Suppressor macrophage treated with lipopolysaccharide for 4 hours (primary cell): ENCODE data around the gene ANKHD1.

Experiments
- DNase-seq: peaks from one replicate; pipeline ENCODE4 v3.0.0-alpha.2; 2020

ANKHD1 gene

GRCh38 chr5:140401362-140402257, at the start of gene ANKHD1:
TSS of gene ANKHD1 (plus strand) at chr5:140401833. CDS start at chr5:140401968, 135 bp downstream.
- DNase-seq = peak; percentile 100

- no peak for DNase-seq
Measured at GRCh38 chr5:140355546-140355945, 46.1 kb upstream of the ANKHD1 start.

GRCh38 chr5:140356853-140357725, 44.5 kb upstream of the ANKHD1 start:
- DNase-seq = peak; percentile 38

GRCh38 chr5:140357726-140358093, 43.9 kb upstream of the ANKHD1 start:
- DNase-seq = peak; percentile 86

- peak; percentile 36 for DNase-seq
Measured at GRCh38 chr5:140358738-140359310, 42.8 kb upstream of the ANKHD1 start.

- DNase-seq = no peak
Measured at GRCh38 chr5:140360101-140360500, 41.5 kb upstream of the ANKHD1 start, which contains the start of gene SLC4A9. TSS of gene SLC4A9 (plus strand) at chr5:140360194. CDS start at chr5:140360237, 43 bp downstream.

- no peak for DNase-seq
Measured at GRCh38 chr5:140360681-140361479, 40.8 kb upstream of the ANKHD1 start.

- DNase-seq = no peak
Measured at GRCh38 chr5:140361901-140362300, 39.7 kb upstream of the ANKHD1 start.

GRCh38 chr5:140362311-140362710, 39.3 kb upstream of the ANKHD1 start:
- DNase-seq = no peak

GRCh38 chr5:140362875-140363630, 38.6 kb upstream of the ANKHD1 start:
- peak; percentile 84 for DNase-seq

- DNase-seq = no peak
Measured at GRCh38 chr5:140363631-140364471, 37.8 kb upstream of the ANKHD1 start.

- DNase-seq = no peak
Measured at GRCh38 chr5:140364472-140364765, 37.2 kb upstream of the ANKHD1 start.

GRCh38 chr5:140365282-140365681, 36.4 kb upstream of the ANKHD1 start:
- DNase-seq = no peak

GRCh38 chr5:140365941-140366340, 35.7 kb upstream of the ANKHD1 start:
- no peak for DNase-seq

- DNase-seq = no peak
Measured at GRCh38 chr5:140366589-140367255, 34.9 kb upstream of the ANKHD1 start.

- no peak for DNase-seq
Measured at GRCh38 chr5:140367256-140368013, 34.2 kb upstream of the ANKHD1 start.

- no peak for DNase-seq
Measured at GRCh38 chr5:140371356-140372151, 30.1 kb upstream of the ANKHD1 start.

- DNase-seq = peak; percentile 75
Measured at GRCh38 chr5:140372971-140373487, 28.6 kb upstream of the ANKHD1 start.
